Stimulated activated CD4-positive, alpha-beta T cell treated with anti-CD3 and anti-CD28 coated beads, TNF-alpha, amount 100 ng/mL, for 1 hour (primary cell): ENCODE measurements around the gene CYP39A1.
"Not testable (repeated sequence)": the region's sequence is repeated elsewhere in the genome, so short reads cannot be mapped to it uniquely, and the experiment has no call there.

Experiments used
- DNase-seq, 3 donors: peaks; one replicate each; pipeline ENCODE4 v3.0.0-alpha.2; 2020; ENCODE audit warnings: low read depth in 3 of 3, low spot score in 1 of 3

CYP39A1 gene

GRCh38 chr6:46651006-46651405 is 1.6 kb downstream of the CYP39A1 start:
- no peak for DNase-seq

- no peak for DNase-seq
Measured at GRCh38 chr6:46648869-46649492, 3.6 kb downstream of the CYP39A1 start.

GRCh38 chr6:46648108-46648507 is 4.5 kb downstream of the CYP39A1 start:
- DNase-seq, result not testable (repeated sequence)

- DNase-seq, result no peak
Measured at GRCh38 chr6:46645265-46645664, 7.4 kb downstream of the CYP39A1 start.

GRCh38 chr6:46642928-46643751 is 9.5 kb downstream of the CYP39A1 start:
- no peak for DNase-seq

GRCh38 chr6:46638650-46639049 is 14.0 kb downstream of the CYP39A1 start:
- DNase-seq, result no peak

GRCh38 chr6:46637933-46638332 is 14.7 kb downstream of the CYP39A1 start:
- no peak for DNase-seq

GRCh38 chr6:46637145-46637544 is 15.5 kb downstream of the CYP39A1 start:
- DNase-seq, result no peak

GRCh38 chr6:46635462-46635861 is 17.2 kb downstream of the CYP39A1 start:
- no peak for DNase-seq

GRCh38 chr6:46632053-46632452 is 20.6 kb downstream of the CYP39A1 start:
- DNase-seq, result no peak

GRCh38 chr6:46629691-46630090 is 22.9 kb downstream of the CYP39A1 start:
- DNase-seq, result no peak

- DNase-seq, result no peak
Measured at GRCh38 chr6:46628976-46629375, 23.6 kb downstream of the CYP39A1 start.

GRCh38 chr6:46628498-46628897 is 24.1 kb downstream of the CYP39A1 start:
- no peak for DNase-seq

- DNase-seq, result no peak
Measured at GRCh38 chr6:46626976-46627375, 25.6 kb downstream of the CYP39A1 start.

- no peak for DNase-seq
Measured at GRCh38 chr6:46626228-46626909, 26.2 kb downstream of the CYP39A1 start.

GRCh38 chr6:46618726-46619125 is 33.9 kb downstream of the CYP39A1 start:
- no peak for DNase-seq

GRCh38 chr6:46612645-46613044 is 40.0 kb downstream of the CYP39A1 start:
- DNase-seq, result no peak

GRCh38 chr6:46610862-46611553 is 41.6 kb downstream of the CYP39A1 start:
- no peak for DNase-seq

- DNase-seq, result no peak
Measured at GRCh38 chr6:46606338-46606737, 46.3 kb downstream of the CYP39A1 start.

- no peak for DNase-seq
Measured at GRCh38 chr6:46605091-46605797, 47.4 kb downstream of the CYP39A1 start.

- DNase-seq, result no peak
Measured at GRCh38 chr6:46598215-46598614, 54.4 kb downstream of the CYP39A1 start.
